ENCODE results near the gene SIRT5.
A peak's percentile ranks its signal among the peaks of the same experiment; 100 is the strongest.

SIRT5 gene

GRCh38 chr6:13591205-13591921 lies 17.0 kb downstream of the SIRT5 start:
- DNase-seq: no peak

DNA sequence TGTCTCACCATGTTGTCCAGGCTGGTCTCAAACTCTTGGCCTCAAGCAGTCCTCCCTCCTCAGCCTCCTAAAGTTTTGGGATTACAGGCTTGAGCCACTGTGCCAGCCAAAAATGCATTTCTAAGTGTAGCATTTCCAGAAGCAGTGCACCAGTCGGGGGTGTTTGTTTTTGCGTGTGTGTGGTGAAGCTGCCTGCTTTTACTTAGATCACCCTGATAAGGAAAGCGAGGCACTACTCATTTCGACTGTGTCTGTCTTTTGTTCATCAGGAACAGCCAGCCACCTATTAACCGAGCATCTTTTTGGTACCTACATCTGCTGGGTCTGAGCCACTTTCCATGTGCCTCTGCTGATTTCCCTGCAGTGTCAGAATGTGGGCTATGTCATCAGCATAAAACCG lies 18.7 kb downstream of the SIRT5 start:
- DNase-seq: no peak

- no peak for DNase-seq
These were observed 19.3 kb downstream of the SIRT5 start for GRCh38 chr6:13593720-13594119.

- DNase-seq: no peak
These were observed 22.7 kb downstream of the SIRT5 start for GRCh38 chr6:13597073-13597472.

DNA sequence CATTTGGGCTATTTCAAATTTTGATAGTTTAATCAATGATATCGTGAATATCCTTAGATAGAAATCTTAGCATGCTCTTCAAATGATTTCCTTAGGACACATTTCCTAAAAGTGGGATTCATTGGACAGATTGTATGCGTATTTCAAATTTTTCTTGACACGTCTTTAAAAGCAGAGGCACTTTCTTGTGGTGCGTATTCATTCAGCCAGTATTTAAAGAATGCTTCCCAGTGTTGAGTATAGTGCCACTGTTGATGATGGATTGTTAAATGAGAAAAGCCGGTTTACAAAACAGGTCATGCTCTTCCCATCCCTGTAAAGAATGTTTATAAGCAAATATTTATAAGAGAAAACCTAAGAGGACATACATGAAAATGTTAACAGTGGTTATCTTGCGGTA lies 25.6 kb downstream of the SIRT5 start:
- no peak for DNase-seq

DNA sequence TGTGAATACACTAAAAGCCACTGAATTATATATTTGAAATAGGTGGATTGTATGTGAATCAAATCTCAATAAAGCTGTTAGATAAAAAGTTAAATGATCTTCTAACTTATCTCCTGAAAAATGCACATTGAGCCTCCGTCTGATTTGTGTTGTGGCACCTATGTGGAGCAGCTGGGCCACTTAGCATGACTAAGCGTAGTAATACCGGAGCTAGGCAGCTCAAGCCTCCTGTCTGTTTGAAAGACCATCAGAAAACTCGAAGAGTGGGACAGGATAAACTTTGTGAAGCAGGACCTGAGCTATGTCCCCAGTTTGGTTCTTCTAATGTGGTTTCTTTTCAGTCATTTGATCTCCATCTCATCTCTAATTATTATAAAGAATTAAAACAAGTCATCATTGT lies 29.7 kb downstream of the SIRT5 start:
- no peak for DNase-seq

- no peak for DNase-seq
These were observed 30.4 kb downstream of the SIRT5 start for GRCh38 chr6:13604546-13605416.

- no peak for DNase-seq
These were observed 31.2 kb downstream of the SIRT5 start for GRCh38 chr6:13605634-13606033.

DNA sequence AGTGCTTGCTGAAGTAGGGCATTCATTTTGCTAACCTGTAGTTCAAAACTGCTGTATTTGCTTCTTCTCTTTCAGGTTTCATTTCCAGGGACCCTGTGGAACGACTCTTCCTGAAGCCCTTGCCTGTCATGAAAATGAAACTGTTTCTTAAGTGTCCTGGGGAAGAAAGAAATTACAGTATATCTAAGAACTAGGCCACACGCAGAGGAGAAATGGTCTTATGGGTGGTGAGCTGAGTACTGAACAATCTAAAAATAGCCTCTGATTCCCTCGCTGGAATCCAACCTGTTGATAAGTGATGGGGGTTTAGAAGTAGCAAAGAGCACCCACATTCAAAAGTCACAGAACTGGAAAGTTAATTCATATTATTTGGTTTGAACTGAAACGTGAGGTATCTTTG lies 37.3 kb downstream of the SIRT5 start:
- DNase-seq: no peak

DNA sequence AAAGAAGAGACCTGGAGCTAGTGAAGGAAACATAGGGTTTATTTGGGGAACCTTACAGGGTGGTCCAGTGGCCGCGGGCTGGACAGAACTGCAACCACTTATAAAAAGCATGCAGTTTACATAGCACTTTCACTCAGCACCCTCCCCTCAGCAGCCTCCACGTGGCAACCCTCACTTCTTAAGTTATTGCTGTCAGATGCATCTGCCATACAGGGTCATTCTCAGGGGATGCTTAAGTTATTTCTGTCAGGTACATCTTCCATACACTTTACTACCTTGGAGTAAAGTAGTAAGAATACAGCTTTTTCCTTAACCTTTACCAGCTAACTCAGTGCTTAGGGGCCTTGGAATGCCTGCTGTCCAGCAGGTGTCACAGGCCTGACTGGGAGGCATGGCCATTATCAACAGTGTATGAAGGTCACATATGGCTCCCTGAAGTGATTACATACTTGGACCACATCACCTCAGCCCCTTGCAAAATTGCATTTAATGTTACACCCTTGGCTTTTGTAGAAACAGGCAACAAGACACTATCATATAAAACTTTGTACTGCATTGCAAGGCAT lies 38.7 kb downstream of the SIRT5 start:
- no peak for DNase-seq

DNA sequence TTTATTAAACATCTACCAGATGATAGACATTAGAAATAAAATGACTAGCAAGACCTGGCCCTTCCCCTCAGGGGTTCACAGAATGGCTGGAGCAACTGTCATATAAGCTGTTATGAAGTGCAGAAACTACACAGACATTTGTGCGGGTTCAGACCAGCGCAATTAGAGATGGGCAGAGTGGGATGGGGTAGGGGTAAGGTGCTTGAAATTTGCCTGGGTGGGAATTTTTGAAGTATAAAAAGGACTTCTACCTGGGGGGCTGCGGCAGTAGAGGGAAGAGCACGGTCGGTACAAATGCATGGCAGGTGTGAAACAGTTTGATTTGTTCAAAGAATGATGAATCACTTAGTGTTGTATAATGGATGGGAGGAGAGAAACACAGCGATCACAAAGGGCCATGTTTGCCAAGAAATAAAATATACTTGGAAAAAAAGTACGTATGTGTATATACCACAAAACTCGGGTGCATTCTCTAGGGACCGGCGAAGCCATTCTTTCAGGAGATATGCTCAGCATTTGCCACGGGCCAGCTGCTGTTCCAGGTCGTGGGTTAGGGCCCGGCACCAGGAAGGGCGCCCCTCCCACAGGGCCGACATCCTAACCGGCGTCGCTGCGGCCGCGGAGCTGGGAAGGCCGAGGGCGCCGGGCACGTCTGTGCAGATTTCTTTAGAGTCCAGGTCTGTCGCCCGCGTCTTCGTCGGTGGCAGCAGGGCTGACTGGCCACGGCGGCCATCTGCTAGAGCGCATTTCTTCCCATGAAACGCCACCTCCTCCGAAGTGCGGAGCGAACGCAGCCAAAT lies 39.9 kb downstream of the SIRT5 start:
- DNase-seq: no peak

- peak; percentile 98 for DNase-seq
These were observed 40.8 kb downstream of the SIRT5 start, which contains the start of gene NOL7 for GRCh38 chr6:13614926-13615791. Gene NOL7 (plus strand): TSS chr6:13615335. CDS start chr6:13615359, 24 bp downstream.

DNA sequence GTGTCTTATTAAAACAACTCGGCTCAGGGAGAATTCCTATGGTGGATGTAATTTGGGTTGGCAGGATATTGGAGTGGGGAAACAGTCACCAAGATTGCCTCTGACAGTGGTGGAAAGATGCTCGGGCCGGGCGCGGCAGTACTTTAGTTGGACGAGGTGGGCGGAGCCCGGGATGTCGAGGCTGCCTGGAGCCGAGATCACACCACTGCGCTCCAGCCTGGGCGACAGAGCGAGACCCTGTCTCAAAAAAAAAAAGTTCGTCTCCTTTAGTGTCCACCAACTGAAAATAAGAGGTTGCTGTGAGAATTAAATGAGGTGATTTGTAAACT lies 41.4 kb downstream of the SIRT5 start:
- peak; percentile 56 for DNase-seq

DNA sequence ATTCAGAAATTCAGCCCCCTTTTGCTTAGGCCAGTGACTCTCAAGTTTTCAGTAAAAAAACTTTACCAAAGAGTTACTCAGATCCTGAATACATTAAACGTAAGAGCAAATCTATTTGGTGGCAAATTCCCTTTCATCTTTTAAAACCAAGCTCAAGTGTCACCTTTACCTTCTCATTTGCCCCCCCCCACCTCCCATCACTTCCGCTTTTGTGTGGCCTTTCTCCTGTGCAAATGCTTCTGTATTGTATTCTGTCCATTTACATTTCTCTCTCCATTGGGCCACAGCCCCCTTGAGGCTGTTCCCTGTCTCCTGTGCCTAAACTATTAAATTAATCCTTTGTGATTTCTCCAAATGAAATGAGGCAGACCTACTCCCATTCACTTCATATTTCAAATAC lies 42.7 kb downstream of the SIRT5 start:
- DNase-seq: no peak

DNA sequence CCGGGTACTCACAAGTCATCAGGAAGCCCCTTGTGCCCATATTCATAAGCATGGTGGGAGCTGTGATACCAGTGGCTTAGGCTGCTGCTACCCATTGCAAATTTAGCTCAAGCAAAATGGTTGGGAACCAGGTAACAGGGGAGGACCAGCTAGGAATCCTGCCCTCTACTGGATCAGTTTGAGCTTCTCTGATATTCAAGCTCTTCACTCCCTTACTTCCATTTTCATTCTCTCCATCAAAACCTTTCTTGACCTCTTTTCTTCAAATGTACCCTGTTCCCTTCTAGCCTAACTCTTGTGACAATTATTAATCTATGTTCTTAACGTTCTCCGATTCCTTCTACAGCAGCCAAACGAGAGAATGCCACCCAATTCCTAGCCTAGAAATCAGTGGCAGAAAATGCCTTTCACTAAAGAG lies 50.5 kb downstream of the SIRT5 start:
- peak; percentile 10 for DNase-seq

DNA sequence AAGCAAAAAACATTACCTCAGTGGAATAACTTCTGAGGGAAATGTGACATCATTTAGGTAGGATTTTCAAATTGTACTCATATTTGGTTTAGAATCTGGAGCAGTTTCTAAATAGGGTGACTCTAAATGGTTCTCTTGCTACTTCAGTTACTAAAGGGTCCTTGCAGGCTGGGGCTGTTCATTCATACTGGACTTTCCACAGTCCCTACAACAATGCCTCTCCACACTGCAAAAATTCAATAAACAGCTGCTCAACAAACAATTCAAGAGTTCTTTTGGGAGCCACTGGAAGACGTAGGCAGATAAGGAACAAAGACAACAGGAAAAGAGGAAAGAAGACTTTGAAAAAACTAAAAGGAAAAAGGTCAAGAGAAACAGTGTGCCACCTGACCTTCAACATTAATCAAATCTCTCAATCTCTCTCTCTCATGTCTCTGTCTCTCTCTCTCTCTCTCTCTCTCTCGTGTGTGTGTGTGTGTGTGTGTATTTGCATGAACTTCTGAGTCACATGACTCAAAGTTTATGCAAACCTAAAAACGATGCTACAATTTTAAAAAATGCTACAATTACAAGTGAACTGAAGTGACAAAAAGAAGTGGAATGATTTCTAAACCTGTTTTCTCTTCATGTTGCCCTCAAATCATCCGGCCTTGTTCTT lies 55.2 kb downstream of the SIRT5 start:
- no peak for DNase-seq

GRCh38 chr6:13630499-13630898 lies 56.1 kb downstream of the SIRT5 start:
- no peak for DNase-seq

- no peak for DNase-seq
These were observed 58.9 kb downstream of the SIRT5 start for GRCh38 chr6:13633343-13633742.

GRCh38 chr6:13635948-13636658 lies 61.7 kb downstream of the SIRT5 start:
- DNase-seq: no peak

DNA sequence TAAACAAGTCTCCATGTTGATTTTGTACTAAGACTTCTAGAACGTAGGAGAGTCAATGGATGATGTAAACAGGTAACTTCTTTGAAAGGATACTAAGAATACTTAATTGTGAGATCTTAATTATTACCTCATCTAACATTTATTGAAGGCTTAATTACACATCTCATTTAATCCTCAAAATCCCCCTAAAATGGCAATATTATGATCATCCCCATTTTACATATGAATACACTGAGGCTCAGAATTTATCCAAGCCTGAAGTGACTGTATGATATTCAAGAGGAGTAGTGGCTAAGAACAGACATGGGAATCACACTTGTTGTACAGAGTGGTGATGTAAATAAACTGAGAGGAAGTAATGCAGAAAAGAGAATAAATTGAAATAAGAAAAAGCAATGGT lies 63.6 kb downstream of the SIRT5 start:
- no peak for DNase-seq

DNA sequence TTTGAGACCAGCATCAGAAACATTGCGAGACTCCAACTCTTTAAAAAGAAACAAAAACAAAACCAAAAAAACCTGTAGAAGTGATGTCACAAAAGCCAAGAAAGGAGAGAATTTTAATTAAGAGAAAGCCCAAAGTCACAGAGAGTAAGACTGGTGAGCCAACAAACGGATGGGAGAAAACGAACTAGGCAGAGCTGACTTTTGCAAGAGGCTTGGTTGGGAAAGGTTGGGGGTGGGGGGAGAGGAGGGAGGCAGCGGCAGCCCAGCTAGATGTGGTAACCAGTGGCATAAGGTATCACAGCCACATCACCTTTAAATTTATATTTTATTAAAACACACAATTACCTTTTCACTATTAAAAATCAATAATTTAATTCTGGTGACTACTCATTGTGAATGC lies 64.2 kb downstream of the SIRT5 start:
- no peak for DNase-seq
